Suppressor macrophage (primary cell): ENCODE data around the gene ZFP69.

Experiments
- DNase-seq, 4 experiments: peaks; one replicate each; pipeline ENCODE4 v3.0.0-alpha.2; 2020 to 2022
- total RNA-seq, 17 experiments: gene quantifications; one replicate each; lab custom pipeline; 2026; ENCODE audit warnings: mixed read lengths in 6 of 17, inconsistent platforms in 3 of 17; lab: John Stamatoyannopoulos, UW

The ZFP69 gene
- total RNA-seq: 0.69 to 7.9 (median 5.1) reads per million in 17 experiments

GRCh38 chr1:40476924-40477677, at the start of gene ZFP69:
Gene ZFP69, plus strand, starts transcription at chr1:40477290. Its CDS starts 2,072 bp downstream, at chr1:40479362.
- DNase-seq: peak; percentile 74 to 91 (median 84)

- DNase-seq: no peak
These were observed 45.7 kb upstream of the ZFP69 start for GRCh38 chr1:40431385-40431784.

GRCh38 chr1:40432644-40433390, 44.3 kb upstream of the ZFP69 start:
- no peak for DNase-seq

- DNase-seq: no peak
These were observed 41.6 kb upstream of the ZFP69 start for GRCh38 chr1:40435471-40435870.

- DNase-seq: no peak
These were observed 41.2 kb upstream of the ZFP69 start for GRCh38 chr1:40435876-40436275.

GRCh38 chr1:40438391-40439015, 38.6 kb upstream of the ZFP69 start:
- peak; percentile 45 to 75 (median 56) for DNase-seq

GRCh38 chr1:40439247-40439646, 37.8 kb upstream of the ZFP69 start:
- DNase-seq: no peak

- DNase-seq: peak; percentile 92 to 98 (median 96)
These were observed 27.2 kb upstream of the ZFP69 start, which contains the start of gene ZFP69B for GRCh38 chr1:40449684-40450494. Gene ZFP69B, plus strand, starts transcription at chr1:40450476. Its CDS starts 486 bp downstream, at chr1:40450962.

- DNase-seq: peak; percentile 32 to 71 (median 54)
These were observed 26.4 kb upstream of the ZFP69 start for GRCh38 chr1:40450495-40451237.

GRCh38 chr1:40451238-40451585, 25.9 kb upstream of the ZFP69 start:
- no peak for DNase-seq

- no peak for DNase-seq
These were observed 22.2 kb upstream of the ZFP69 start for GRCh38 chr1:40454873-40455272.

- peak in 1 of 4 experiments; percentile 1 for DNase-seq
These were observed 14.0 kb upstream of the ZFP69 start for GRCh38 chr1:40462956-40463590.

GRCh38 chr1:40469327-40469726, 7.8 kb upstream of the ZFP69 start:
- DNase-seq: no peak

- DNase-seq: no peak
These were observed 1.8 kb upstream of the ZFP69 start for GRCh38 chr1:40475268-40475667.

GRCh38 chr1:40477678-40478053, 576 bp downstream of the ZFP69 start:
- peak; percentile 4 to 19 (median 10) for DNase-seq

GRCh38 chr1:40478276-40478675, 1.2 kb downstream of the ZFP69 start:
- peak; percentile 14 to 53 (median 44) for DNase-seq

- no peak for DNase-seq
These were observed 2.1 kb downstream of the ZFP69 start for GRCh38 chr1:40479156-40479555.

- DNase-seq: no peak
These were observed 18.3 kb downstream of the ZFP69 start for GRCh38 chr1:40495315-40495903.

GRCh38 chr1:40502651-40503050, 25.6 kb downstream of the ZFP69 start:
- DNase-seq: peak in 3 of 4 experiments; percentile 4 to 64 (median 62)

- no peak for DNase-seq
These were observed 30.9 kb downstream of the ZFP69 start for GRCh38 chr1:40507973-40508372.
